ENCODE data around the gene NUDCD2.

DNA sequence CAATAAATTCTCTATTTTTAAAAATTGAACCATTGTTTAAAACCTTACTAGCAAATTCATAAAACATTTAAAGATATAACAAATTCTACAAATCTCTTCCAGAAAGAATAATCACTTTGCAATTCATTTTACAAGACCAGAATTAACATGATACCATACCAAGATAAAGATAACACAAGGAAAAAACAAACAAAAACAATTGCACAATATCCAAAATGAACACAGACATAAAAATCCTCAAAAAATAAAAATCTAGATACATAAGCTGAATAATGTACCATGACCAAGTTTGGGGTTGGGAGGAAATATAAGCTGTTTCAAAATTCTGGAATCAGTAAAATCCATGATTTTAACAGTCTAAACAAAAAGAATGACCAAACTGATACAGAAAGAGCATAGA, 11.4 kb downstream of the NUDCD2 start:
- TF ChIP-seq, protein P1, sequence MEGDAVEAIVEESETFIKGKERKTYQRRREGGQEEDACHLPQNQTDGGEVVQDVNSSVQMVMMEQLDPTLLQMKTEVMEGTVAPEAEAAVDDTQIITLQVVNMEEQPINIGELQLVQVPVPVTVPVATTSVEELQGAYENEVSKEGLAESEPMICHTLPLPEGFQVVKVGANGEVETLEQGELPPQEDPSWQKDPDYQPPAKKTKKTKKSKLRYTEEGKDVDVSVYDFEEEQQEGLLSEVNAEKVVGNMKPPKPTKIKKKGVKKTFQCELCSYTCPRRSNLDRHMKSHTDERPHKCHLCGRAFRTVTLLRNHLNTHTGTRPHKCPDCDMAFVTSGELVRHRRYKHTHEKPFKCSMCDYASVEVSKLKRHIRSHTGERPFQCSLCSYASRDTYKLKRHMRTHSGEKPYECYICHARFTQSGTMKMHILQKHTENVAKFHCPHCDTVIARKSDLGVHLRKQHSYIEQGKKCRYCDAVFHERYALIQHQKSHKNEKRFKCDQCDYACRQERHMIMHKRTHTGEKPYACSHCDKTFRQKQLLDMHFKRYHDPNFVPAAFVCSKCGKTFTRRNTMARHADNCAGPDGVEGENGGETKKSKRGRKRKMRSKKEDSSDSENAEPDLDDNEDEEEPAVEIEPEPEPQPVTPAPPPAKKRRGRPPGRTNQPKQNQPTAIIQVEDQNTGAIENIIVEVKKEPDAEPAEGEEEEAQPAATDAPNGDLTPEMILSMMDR (IDR thresholded peaks at IDR 0.05; ENCODE audit: insufficient read depth, low read depth, low read length), result no peak
- TF ChIP-seq EZH2 (IDR thresholded peaks at IDR 0.05; ENCODE audit: insufficient read depth, low read length), result no peak
